Activated CD4-positive, alpha-beta memory T cell treated with anti-CD3 and anti-CD28 coated beads, Interleukin-2, amount 10 ng/mL, durations not matched to agents 7 days and 5 days (primary cell): ENCODE data around the gene EFCAB5. TPM values are rescaled to one million over a fixed set of nuclear protein-coding genes. Genes with fewer than 3 reads are reported as not detected.
"Not testable (repeated sequence)": the region's sequence is repeated elsewhere in the genome, so short reads cannot be mapped to it uniquely, and the experiment has no call there.

ENCODE experiments used
- CTCF ChIA-PET: fragments of 350-600 bp; sonication (Branson Sonifier 250); formaldehyde crosslinking; loops from one replicate; lab custom pipeline; 2021; ENCODE audit warnings: antibody characterized with exemption, inconsistent platforms; lab: Charles Lee
- POLR2A ChIA-PET: fragments of 350-600 bp; sonication (Branson Sonifier 250); formaldehyde crosslinking; loops from one replicate; lab custom pipeline; 2021; ENCODE audit warnings: antibody characterized with exemption; lab: Charles Lee
- DNase-seq: peaks from one replicate; pipeline ENCODE4 v3.0.0-alpha.2; 2020
- H3K27ac Mint-ChIP-seq: one replicate; pipeline ENCODE4 v1.8.0; 2021; ENCODE audit warnings: mild to moderate bottlenecking, mixed read lengths
- H3K27me3 Mint-ChIP-seq: one replicate; pipeline ENCODE4 v1.8.0; 2021; ENCODE audit warnings: mixed read lengths
- H3K36me3 Mint-ChIP-seq: one replicate; pipeline ENCODE4 v1.8.0; 2021; ENCODE audit warnings: low read depth, mixed read lengths
- H3K4me1 Mint-ChIP-seq: one replicate; pipeline ENCODE4 v1.8.0; 2021; ENCODE audit warnings: mixed read lengths
- H3K4me3 Mint-ChIP-seq: one replicate; pipeline ENCODE4 v1.8.0; 2021; ENCODE audit warnings: mild to moderate bottlenecking, mixed read lengths
- H3K9me3 Mint-ChIP-seq: one replicate; pipeline ENCODE4 v1.8.0; 2021; ENCODE audit warnings: mixed read lengths
- total RNA-seq, 2 experiments: library from RNA; stranded (reverse); gene quantifications; one replicate each; pipeline ENCODE4 v1.2.3, GENCODE V29; 2021

Gene EFCAB5
- total RNA-seq, 2 experiments from 2014 or later = 0.86 to 1.6 TPM

DNA sequence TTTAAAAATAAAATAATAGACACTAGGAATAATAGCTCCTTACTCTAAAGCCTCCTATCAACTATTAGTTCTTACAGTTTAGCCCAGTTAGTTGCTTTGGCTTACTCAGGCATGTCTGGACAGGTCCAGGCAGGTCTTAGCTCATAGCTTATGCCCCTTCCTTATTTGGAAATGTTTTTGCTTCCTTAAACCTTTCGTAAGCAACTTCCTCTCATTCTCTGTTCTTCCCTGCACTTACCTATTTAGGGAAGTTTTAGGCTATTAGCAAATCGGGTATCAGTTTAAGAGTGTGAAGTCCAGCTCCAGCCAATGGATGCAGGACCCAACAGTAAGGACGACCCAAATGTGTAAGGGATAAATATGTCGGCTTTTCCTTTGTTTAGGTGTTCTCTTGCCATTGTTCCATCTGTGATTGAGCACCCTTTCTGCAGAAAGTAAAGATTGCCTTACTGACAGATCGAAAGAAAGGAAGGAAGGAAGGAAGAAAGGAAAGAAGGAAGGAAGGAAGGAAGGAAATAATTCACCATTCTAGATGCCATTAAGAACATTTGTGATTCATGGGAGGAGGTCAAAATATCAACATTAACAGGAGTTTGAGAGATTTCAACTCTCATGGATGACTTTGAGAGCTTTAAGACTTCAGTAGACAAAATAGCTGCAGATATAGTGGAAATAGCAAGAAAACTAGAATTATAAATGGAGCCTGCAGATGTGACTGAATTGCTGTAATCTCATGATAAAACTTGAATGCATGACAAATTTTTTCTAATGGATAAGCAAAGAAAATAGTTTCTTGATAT is 99.5 kb downstream of the EFCAB5 start:
- H3K27ac Mint-ChIP-seq, H3K9me3 Mint-ChIP-seq, DNase-seq, POLR2A ChIA-PET, H3K4me3 Mint-ChIP-seq, H3K36me3 Mint-ChIP-seq, H3K4me1 Mint-ChIP-seq: not testable (repeated sequence)
- CTCF ChIA-PET = interaction anchor here (1.1 kb wide), 1 partner anchor 11 kb away, joined by 3 read pairs; no protein-coding TSS in a partner anchor
- peaks cover 12% of the 10 kb centered on the region for H3K27me3 Mint-ChIP-seq

DNA sequence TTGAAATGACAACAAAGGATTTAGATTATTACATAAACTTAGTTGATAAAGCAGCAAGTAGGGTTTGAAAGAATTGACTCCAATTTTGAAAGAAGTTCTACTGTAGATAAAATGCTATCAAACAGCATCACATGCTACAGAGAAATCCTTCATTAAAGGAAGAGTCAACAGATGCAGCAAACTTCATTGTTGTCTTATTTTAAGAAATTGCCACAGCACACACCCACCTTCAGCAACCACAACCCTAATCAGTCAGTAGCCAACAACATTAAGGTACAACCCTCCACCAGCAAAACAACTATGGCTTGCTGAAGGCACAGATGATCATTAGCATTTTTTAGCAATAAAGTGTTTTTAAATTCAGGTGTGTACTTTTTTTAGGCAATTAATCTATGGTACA is 100.1 kb downstream of the EFCAB5 start:
- peaks cover 7% of the 10 kb centered on the region for H3K4me1 Mint-ChIP-seq
- H3K27me3 Mint-ChIP-seq = peaks cover 15% of the 10 kb centered on the region
- ChIA-PET POLR2A (no interaction called here), CTCF (no interaction called here)
- peaks cover 5% of the 10 kb centered on the region for H3K36me3 Mint-ChIP-seq
- no peak for DNase-seq
- H3K9me3 Mint-ChIP-seq = peaks cover 6% of the 10 kb centered on the region
- no peak overlapping the region for H3K27ac Mint-ChIP-seq
- H3K4me3 Mint-ChIP-seq = no peak overlapping the region

DNA sequence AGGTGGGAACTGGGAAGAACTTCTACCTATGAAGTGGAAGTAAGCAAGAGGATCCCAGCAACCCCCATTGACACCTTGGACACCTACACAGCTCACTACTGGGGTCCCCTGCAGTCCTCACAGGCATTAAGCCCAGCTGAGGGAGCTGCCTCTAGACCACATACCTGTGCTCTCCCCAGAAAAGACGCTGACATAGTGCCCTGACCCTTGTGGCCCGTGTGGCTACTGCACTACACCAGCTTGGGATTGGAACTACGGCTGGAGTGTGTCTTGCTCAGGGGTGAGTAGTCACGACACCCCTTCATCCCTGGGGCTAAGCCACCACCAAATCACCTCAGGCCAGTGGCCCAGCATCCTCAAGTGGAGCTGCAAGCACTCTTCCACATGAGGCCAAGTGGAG is 120.9 kb downstream of the EFCAB5 start:
- ChIA-PET POLR2A (no interaction called here), CTCF (no interaction called here)
- H3K27me3 Mint-ChIP-seq = peaks cover 35% of the 10 kb centered on the region

DNA sequence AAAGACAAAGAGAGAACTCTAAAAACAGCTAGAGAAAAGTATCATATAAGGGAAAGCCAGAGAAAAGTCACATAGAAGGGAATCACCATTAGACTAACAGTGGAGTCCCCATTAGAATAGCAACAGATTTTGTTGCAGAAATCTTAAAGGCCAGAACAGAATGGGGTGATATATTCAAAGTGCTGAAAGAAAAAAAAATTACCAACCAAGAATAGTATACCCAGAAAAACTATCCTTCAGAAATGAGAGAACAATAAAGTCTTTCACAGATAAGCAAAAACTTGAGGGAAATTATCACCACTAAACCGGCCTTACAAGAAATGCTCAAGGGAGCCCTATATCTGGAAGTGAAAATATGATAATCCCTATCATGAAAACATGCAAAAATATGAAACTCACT is 123.3 kb downstream of the EFCAB5 start:
- POLR2A ChIA-PET = no interaction called here
- Mint-ChIP-seq H3K36me3 (peaks cover 13% of the 10 kb centered on the region), H3K9me3 (peaks cover 21% of the 10 kb centered on the region), H3K27ac (no peak overlapping the region), H3K27me3 (peaks cover 33% of the 10 kb centered on the region), H3K4me3 (no peak overlapping the region), H3K4me1 (no peaks in the 10 kb centered on the region)
- CTCF ChIA-PET = interaction anchor here (1.6 kb wide), 1 partner anchor 40 kb away, joined by 3 read pairs; no protein-coding TSS in a partner anchor
- DNase-seq = no peak

More for the DNA sequence above, 120.9 kb downstream of the EFCAB5 start:
- H3K4me1 Mint-ChIP-seq = no peaks in the 10 kb centered on the region
- peaks cover 21% of the 10 kb centered on the region for H3K9me3 Mint-ChIP-seq
- no peak overlapping the region for H3K4me3 Mint-ChIP-seq
- DNase-seq = no peak
- no peak overlapping the region for H3K27ac Mint-ChIP-seq
- H3K36me3 Mint-ChIP-seq = peaks cover 13% of the 10 kb centered on the region

DNA sequence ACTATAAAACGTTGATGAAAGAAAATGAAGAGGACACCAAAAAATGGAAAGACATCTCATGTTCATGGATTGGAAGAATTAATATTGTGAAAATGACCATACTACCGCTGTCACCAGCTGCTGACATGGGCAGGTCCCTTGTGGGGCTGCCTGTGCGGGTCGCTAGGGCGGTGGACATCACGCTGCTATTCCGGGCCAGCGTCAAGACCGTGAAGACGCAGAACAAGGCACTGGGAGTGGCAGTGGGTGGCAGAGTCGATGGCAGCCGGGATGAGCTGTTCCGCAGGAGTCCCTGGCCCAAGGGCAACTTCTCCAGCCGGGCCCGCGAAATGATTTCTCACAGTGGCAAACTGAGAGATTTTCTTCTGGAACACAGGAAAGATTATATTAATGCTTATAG is 127.0 kb downstream of the EFCAB5 start:
- H3K27ac Mint-ChIP-seq = no peak overlapping the region
- CTCF ChIA-PET = interaction anchor here (0.9 kb wide), 1 partner anchor 25 kb away, joined by 3 read pairs; no protein-coding TSS in a partner anchor
- peaks cover 40% of the 10 kb centered on the region for H3K27me3 Mint-ChIP-seq

DNA sequence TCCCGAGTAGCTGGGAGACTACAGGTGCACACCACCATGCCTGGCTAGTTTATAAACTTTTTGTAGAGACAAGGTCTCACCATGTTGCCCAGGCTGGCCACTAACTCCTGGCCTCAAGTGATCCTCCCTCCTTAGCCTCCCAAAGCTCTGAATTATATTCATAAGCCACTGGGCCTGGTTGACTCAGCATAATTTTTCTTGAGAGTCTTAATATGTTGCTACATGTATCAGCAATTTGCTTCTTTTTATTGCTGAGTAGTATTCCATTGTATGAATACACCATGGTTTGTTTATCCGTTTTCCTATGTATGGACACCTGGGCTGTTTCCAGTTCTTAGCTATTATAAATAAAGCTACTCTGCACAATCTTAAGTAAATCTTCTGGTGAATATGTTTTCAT is 132.8 kb downstream of the EFCAB5 start:
- no peak for DNase-seq
- Mint-ChIP-seq H3K9me3 (no peaks in the 10 kb centered on the region), H3K4me1 (no peaks in the 10 kb centered on the region), H3K4me3 (no peak overlapping the region), H3K27me3 (peaks cover 39% of the 10 kb centered on the region), H3K36me3 (no peaks in the 10 kb centered on the region), H3K27ac (no peak overlapping the region)
- POLR2A ChIA-PET = no interaction called here
- CTCF ChIA-PET = interaction anchor here (1.5 kb wide), 1 partner anchor 30 kb away, joined by 4 read pairs; no protein-coding TSS in a partner anchor

More for the DNA sequence above, 127.0 kb downstream of the EFCAB5 start:
- Mint-ChIP-seq H3K4me1 (no peaks in the 10 kb centered on the region), H3K9me3 (peaks cover 21% of the 10 kb centered on the region), H3K4me3 (no peak overlapping the region), H3K36me3 (peaks cover 13% of the 10 kb centered on the region)
- DNase-seq = no peak
- POLR2A ChIA-PET = no interaction called here

DNA sequence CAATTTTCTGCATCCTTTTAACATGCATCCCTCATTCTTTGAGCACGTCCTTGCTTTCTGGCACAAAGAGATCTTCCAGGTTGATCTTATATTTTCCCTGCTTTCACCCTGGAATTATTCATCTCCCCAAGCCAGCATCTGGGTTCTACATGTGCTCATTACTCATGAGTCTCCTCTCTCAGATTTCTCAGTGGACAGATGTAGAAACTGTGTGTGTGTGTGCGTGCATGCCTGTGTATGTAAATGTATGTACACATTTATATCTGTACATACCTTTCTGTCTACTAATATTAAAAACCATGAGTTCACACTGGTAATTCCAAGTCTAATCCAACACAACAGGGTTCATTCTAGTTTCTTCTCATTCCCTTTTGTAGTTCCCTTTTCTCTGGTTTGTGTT is 133.3 kb downstream of the EFCAB5 start:
- POLR2A ChIA-PET = no interaction called here
- Mint-ChIP-seq H3K27ac (no peak overlapping the region), H3K9me3 (no peaks in the 10 kb centered on the region), H3K4me1 (no peaks in the 10 kb centered on the region), H3K27me3 (peaks cover 40% of the 10 kb centered on the region), H3K4me3 (no peak overlapping the region), H3K36me3 (no peaks in the 10 kb centered on the region)
- no peak for DNase-seq
- CTCF ChIA-PET = interaction anchor here (1.5 kb wide), 1 partner anchor 30 kb away, joined by 4 read pairs; no protein-coding TSS in a partner anchor

DNA sequence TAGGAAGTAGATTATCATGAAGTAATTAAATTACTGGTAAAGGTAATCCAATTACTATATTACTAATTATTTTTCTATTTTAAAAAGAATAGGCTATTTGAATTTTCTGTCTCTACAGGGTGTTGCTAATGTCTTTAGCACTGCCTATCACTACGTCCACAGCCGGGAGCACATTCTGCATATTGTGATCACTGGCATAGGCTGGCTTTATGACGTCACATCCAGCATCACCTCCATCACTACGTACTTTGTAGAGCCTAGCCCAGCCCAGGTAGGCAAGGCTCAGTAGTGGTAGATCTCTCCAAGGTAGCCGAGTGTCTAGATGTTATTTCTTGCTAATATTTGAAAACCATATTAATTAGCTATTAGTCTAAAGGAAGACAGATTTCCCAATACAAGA is 141.3 kb downstream of the EFCAB5 start:
- Mint-ChIP-seq H3K27ac (no peak overlapping the region), H3K4me3 (no peak overlapping the region), H3K36me3 (no peaks in the 10 kb centered on the region), H3K4me1 (no peaks in the 10 kb centered on the region), H3K9me3 (no peaks in the 10 kb centered on the region), H3K27me3 (peaks cover 31% of the 10 kb centered on the region)
- no peak for DNase-seq
- ChIA-PET CTCF (interaction anchor here (3.0 kb wide), 1 partner anchor 10 kb away, joined by 12 read pairs; no protein-coding TSS in a partner anchor), POLR2A (no interaction called here)

DNA sequence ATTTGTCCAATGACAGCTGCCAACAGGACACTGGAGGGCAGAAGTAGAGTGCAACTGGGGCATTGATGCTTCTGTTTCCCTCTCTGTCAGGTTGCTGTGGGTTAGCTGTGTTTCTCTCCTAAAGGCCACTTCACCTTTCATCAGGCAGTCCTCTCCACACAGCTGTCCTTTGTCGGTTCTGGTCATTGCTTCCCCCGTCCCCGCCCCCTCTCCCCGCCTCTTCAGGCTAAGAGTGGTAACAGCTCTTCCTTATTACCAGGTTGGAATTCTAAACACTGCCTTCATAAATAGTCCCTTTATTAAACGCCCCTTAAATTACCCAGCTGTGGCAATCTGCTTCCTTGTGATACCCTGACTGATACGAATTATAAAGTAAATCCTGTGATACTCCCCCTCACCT is 143.4 kb downstream of the EFCAB5 start:
- no peaks in the 10 kb centered on the region for H3K9me3 Mint-ChIP-seq
- ChIA-PET POLR2A (no interaction called here), CTCF (interaction anchor here (0.6 to 3.0 kb wide), 2 partner anchors 8 to 267 kb away, joined by 3 to 12 read pairs; no protein-coding TSS in a partner anchor)
- no peak overlapping the region for H3K4me3 Mint-ChIP-seq
- H3K27ac Mint-ChIP-seq = no peak overlapping the region
- DNase-seq = no peak
- no peaks in the 10 kb centered on the region for H3K4me1 Mint-ChIP-seq
- H3K36me3 Mint-ChIP-seq = no peaks in the 10 kb centered on the region
- H3K27me3 Mint-ChIP-seq = peaks cover 35% of the 10 kb centered on the region

DNA sequence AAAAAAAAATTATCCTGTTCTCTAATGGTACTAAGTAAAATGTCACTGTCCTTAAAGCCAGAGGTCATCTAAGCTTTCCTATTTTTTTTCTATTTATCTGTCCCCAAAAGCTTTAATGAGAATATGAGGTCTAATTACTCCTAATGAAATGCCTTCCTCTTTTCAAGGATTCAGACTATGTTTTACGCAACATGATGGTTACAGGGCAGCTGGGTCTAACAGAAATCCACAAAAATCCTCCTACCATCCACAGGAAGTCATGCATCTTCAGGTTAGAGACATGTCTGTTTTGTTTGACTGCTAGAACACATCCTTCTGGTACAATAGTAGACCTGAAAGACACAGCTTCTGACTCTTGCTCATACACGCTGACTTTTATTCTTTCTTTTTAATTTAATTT is 145.5 kb downstream of the EFCAB5 start:
- no peaks in the 10 kb centered on the region for H3K36me3 Mint-ChIP-seq
- H3K27me3 Mint-ChIP-seq = peaks cover 42% of the 10 kb centered on the region
- no peak overlapping the region for H3K27ac Mint-ChIP-seq
- H3K4me1 Mint-ChIP-seq = no peaks in the 10 kb centered on the region
- POLR2A ChIA-PET = no interaction called here
- no peaks in the 10 kb centered on the region for H3K9me3 Mint-ChIP-seq
- H3K4me3 Mint-ChIP-seq = no peak overlapping the region
- CTCF ChIA-PET = interaction anchor here (1.5 kb wide), 1 partner anchor 9 kb away, joined by 4 read pairs; no protein-coding TSS in a partner anchor
- DNase-seq = no peak

DNA sequence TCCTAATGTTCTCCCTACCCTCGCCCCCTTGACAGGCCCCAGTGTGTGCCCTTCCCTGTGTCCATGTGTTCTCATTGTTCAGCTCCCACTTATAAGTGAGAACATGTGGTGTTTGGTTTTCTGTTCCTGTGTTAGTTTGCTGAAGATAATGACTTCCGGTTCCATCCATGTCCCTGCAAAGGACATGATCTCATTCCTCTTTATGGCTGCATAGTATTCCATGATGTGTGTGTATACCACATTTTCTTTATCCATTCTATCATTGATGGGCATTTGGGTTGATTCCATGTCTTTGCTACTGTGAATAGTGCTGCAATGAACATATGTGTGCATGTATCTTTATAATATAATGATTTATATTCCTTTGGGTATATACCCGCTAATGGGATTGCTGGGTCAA is 146.0 kb downstream of the EFCAB5 start:
- H3K27ac Mint-ChIP-seq, H3K36me3 Mint-ChIP-seq, DNase-seq, POLR2A ChIA-PET, H3K4me3 Mint-ChIP-seq, H3K4me1 Mint-ChIP-seq, H3K9me3 Mint-ChIP-seq: not testable (repeated sequence)
- peaks cover 42% of the 10 kb centered on the region for H3K27me3 Mint-ChIP-seq
- CTCF ChIA-PET = interaction anchor here (1.5 kb wide), 1 partner anchor 8 kb away, joined by 4 read pairs; no protein-coding TSS in a partner anchor

DNA sequence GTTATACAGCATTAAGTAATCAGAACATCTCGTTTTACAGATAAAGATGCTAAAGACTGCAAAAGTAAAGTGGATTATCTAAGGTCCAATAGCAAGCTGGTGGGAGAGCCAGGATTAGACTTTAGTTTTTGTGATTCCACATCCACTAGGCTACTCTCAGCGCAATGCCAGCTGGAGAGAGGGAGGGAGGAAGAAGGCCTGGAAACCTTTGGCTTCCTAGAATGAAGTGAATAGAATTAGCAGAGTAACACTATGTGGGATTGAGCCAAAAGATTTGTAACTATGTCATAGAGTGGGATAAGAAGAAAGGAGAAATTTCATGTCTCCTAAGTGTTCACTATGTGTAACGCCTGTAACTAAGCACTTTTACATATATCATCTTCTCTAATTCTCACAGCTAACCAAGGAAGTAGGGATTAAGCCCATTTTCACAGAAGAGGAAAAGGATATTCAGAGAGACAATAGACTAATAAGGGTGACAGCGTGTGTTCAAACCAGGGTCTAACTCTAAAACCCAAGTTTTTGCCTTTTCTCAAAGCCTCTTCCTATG is 149.8 kb downstream of the EFCAB5 start:
- no peak overlapping the region for H3K27ac Mint-ChIP-seq
- no peaks in the 10 kb centered on the region for H3K36me3 Mint-ChIP-seq
- ChIA-PET POLR2A (no interaction called here), CTCF (interaction anchor here (1.4 to 7.7 kb wide), 2 partner anchors 14 to 245 kb away, joined by 6 to 73 read pairs; no protein-coding TSS in a partner anchor)
- H3K4me3 Mint-ChIP-seq = no peak overlapping the region
- no peaks in the 10 kb centered on the region for H3K9me3 Mint-ChIP-seq
- peaks cover 7% of the 10 kb centered on the region for H3K4me1 Mint-ChIP-seq
- peaks cover 57% of the 10 kb centered on the region for H3K27me3 Mint-ChIP-seq
- no peak for DNase-seq

DNA sequence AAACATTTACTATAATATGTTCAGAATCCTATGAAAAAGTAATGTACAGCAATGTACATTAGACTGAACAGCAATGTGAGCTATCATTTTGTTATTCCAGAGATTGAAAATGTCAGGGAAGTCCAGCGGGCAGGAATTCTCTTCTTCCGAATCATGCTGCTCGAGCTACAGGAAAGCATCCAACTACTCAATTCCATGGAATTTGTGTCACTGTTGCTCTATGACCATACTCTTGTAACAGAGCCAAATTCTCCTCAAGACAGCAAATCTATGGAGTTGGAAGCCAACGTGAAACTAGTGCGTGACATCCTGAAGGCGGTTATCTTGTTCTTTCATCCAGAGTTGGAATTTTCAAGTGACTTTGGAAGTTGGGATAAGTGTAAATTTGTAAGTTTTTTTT is 150.3 kb downstream of the EFCAB5 start:
- no peak overlapping the region for H3K4me3 Mint-ChIP-seq
- no peaks in the 10 kb centered on the region for H3K9me3 Mint-ChIP-seq
- ChIA-PET POLR2A (no interaction called here), CTCF (interaction anchor here (1.4 to 7.7 kb wide), 4 partner anchors 14 to 284 kb away, joined by 6 to 73 read pairs (median 14); partner anchors contain the start of gene SSH2)
- peaks cover 55% of the 10 kb centered on the region for H3K27me3 Mint-ChIP-seq
- DNase-seq = no peak
- H3K36me3 Mint-ChIP-seq = no peaks in the 10 kb centered on the region
- H3K4me1 Mint-ChIP-seq = peaks cover 7% of the 10 kb centered on the region
- no peak overlapping the region for H3K27ac Mint-ChIP-seq
